Right ventricle myocardium superior (tissue), 1 donor: ENCODE results near the gene SLC4A8. TPM values are rescaled to one million over a fixed set of nuclear protein-coding genes. Genes with fewer than 3 reads are reported as not detected.

Experiments
- ATAC-seq: fragments of 200-7000 bp; cut with Tn5 transposase; one replicate; pipeline ENCODE4 v1.9.1; 2020; ENCODE audit warnings: mild to moderate bottlenecking; ENCODE audit not compliant: poor library complexity
- DNase-seq: peaks from one replicate; pipeline ENCODE4 v3.0.0-alpha.2; 2020
- intact Hi-C: fragments of 100-400 bp; cut with DNase I; formaldehyde crosslinking; loops from one replicate; pipeline ENCODE4 v1.11.2; 2022
- total RNA-seq: library from RNA; stranded (reverse); fragmentation: NEBNext Ultra II Directional; extraction: Animal tissue kit (Norgen Biotek cat#: 25700); gene quantifications from one replicate; pipeline ENCODE4 v1.2.1, GENCODE V29; 2021
- donor health status: DM: no; HTN: yes; CAD: no; lungs with severe emphysema.

Gene SLC4A8
- total RNA-seq, 1 donor from 2014 or later = 0.89 TPM

DNA sequence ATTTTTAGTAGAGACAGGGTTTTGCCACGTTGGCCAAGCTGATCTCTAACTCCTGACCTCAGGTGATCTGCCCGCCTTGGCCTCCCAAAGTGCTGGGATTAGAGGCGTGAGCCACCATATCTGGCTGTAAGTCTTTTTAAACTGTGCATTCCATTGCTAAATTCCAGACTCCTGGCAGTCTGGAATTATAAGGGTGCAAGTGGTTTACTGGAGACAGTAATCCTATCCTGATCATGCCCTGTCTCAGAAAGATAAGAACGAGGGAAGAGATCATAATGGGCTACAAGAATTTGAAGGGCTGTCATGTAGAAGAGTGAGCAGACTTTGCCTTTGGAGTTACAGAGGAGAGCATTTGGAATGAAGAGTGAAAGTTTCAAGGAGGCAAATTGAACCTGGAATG, 6.8 kb upstream of the SLC4A8 start:
- ATAC-seq = no peak
- no peak for DNase-seq
- intact Hi-C loops = no loop called here

DNA sequence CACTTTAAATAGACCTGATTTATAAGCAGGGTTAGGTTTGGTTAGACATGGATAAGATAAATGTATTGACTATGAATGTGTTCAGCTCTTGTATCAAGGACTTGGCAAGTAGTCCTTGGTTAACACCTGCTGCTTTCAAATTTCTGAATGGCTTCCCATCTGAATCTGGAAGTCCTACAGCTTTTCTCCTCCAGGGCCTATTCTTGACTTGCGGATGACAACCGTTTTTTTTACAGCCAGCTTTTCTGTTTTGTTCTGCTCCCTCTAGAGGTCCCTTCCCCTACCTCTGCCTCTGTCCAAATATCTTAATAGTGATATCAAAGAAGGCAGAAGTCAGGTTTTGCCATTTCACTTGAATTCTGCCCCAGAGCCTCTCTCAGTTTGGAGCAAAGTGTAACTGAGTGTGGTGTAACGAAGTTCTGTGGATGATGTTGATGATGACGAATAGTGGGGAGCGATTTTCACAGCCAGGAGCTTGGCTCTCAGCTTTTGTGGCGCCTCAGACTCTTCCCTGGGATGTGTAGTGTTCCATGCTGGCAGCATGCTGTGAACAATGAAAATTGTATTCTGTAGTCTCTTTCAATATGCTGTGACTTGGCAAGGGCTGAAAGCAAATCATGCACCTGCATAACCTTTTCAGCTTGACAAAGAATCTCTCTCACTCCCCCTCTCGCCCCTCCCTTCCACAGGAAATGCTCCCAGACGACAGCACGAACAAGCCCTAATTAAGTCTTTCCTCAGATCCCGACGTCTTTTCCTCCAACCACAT, 5.0 kb upstream of the SLC4A8 start:
- intact Hi-C loops = loop anchor here (5.0 to 10.0 kb wide), 2 partner anchors 113 to 405 kb away; no protein-coding TSS in a partner anchor
- no peak for DNase-seq
- ATAC-seq = no peak

GRCh38 chr12:51421266-51421884, 3.3 kb upstream of the SLC4A8 start:
- intact Hi-C loops = loop anchor here (5.0 to 10.0 kb wide), 2 partner anchors 111 to 403 kb away; no protein-coding TSS in a partner anchor
- ATAC-seq (peak; percentile 46), DNase-seq (no peak)

DNA sequence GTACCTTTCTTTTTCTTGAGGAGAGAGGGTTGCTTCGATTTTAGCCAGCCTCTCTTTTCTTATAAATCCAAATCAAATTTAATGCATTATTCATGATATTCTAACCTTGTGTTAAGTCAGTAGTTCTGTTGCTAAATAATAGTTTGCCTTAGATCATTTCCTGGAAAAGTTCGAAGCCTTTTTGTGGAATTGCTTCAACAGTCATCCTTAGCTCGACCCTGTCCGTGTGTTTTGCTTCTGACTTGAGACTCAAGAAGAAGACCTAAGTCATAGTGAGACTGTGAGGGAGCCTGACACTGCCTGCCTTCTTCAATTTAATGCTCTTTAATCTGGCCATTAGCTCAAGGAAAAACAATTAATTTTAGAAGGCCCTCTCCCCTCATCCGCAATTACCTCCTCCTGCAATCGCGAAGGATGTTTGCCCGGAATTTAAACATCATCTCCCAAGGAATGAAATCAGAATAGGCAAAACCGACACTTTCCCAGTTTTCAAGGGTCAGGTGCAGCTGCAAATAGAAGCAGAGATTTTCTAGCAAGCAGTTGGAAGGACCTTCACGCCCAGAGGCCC, 453 bp upstream of the SLC4A8 start:
- DNase-seq (no peak), ATAC-seq (no peak)
- intact Hi-C loops = loop anchor here (5.0 to 10.0 kb wide), 2 partner anchors 108 to 401 kb away; no protein-coding TSS in a partner anchor

GRCh38 chr12:51428256-51428655, 3.6 kb downstream of the SLC4A8 start:
- no peak for DNase-seq
- no peak for ATAC-seq

GRCh38 chr12:51429700-51430099, 5.1 kb downstream of the SLC4A8 start:
- DNase-seq (no peak), ATAC-seq (no peak)
- intact Hi-C loops = loop anchor here (5.0 to 10.0 kb wide), 2 partner anchors 395 to 443 kb away; no protein-coding TSS in a partner anchor

More at GRCh38 chr12:51428256-51428655, 3.6 kb downstream of the SLC4A8 start:
- intact Hi-C loops = loop anchor here (5.0 to 10.0 kb wide), 2 partner anchors 397 to 444 kb away; no protein-coding TSS in a partner anchor

- intact Hi-C loops = no loop called here
- ATAC-seq (no peak), DNase-seq (no peak)
These were observed 5.7 kb downstream of the SLC4A8 start for GRCh38 chr12:51430196-51430895.

GRCh38 chr12:51432921-51433320, 8.3 kb downstream of the SLC4A8 start:
- intact Hi-C loops = no loop called here
- ATAC-seq (no peak), DNase-seq (no peak)

GRCh38 chr12:51434305-51434704, 9.7 kb downstream of the SLC4A8 start:
- intact Hi-C loops = no loop called here
- no peak for DNase-seq
- no peak for ATAC-seq

GRCh38 chr12:51437431-51437830, 12.8 kb downstream of the SLC4A8 start:
- intact Hi-C loops = no loop called here
- DNase-seq (no peak), ATAC-seq (no peak)

GRCh38 chr12:51439330-51439729, 14.7 kb downstream of the SLC4A8 start:
- ATAC-seq = no peak
- no peak for DNase-seq
- intact Hi-C loops = no loop called here

- ATAC-seq = no peak
- intact Hi-C loops = no loop called here
- DNase-seq = no peak
These were observed 17.0 kb downstream of the SLC4A8 start for GRCh38 chr12:51441583-51441982.

- ATAC-seq (no peak), DNase-seq (no peak)
- intact Hi-C loops = no loop called here
These were observed 17.7 kb downstream of the SLC4A8 start for GRCh38 chr12:51442324-51442723.

DNA sequence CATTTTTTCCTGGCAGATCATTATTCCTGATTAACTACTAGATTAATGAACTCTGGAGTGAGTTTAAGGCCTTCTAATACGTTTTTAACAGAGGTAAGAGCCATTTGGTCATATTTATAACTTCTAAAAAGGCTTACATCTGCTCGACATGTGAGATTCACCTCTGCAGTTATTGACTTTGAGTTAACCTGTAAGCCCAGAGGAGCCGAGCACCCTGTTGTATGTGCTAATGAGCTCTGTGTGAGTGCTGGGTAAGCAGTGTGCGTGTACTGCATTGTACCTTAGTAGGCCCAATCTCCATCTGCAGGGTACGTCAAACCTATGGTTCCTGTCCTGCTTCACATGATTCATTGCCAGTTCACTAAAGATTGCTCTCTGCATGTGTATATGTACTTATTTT, 18.9 kb downstream of the SLC4A8 start:
- intact Hi-C loops = no loop called here
- ATAC-seq (no peak), DNase-seq (no peak)

DNA sequence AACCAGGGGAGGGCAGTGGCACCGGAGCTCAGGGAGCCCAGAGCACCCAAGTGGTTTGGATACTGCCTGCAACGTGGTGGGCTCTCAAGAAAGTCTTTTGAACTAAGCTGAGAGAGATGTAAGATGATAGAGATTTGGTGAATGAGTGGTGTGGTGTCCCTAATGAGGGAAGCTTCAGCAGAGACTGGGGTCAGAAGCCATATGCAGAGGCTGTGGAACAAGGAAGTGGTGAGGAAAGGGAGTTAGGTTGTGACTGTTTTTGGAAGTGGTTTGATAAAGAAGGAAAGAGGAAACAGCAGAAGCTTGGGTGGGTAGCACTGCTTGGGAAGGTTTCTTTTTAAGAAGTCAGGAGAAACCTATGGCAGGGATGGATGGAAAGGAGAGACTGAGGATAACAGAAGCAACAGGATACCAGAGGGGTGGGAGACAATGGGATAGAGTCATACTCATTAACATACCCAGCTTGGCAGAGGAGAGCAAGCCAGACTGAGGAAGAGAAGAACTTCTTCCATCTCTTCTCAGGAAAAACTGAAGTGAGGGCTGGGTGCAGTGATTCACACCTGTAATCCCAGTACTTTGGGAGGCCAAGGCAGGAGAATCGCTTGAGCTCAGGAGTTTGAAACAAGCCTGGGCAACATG, 24.1 kb downstream of the SLC4A8 start:
- intact Hi-C loops = no loop called here
- DNase-seq = no peak
- ATAC-seq = no peak

- intact Hi-C loops = no loop called here
- DNase-seq = no peak
- ATAC-seq = no peak
These were observed 25.1 kb downstream of the SLC4A8 start for GRCh38 chr12:51449580-51450246.

- ATAC-seq = no peak
- DNase-seq = no peak
- intact Hi-C loops = no loop called here
These were observed 25.7 kb downstream of the SLC4A8 start for GRCh38 chr12:51450333-51450732.

DNA sequence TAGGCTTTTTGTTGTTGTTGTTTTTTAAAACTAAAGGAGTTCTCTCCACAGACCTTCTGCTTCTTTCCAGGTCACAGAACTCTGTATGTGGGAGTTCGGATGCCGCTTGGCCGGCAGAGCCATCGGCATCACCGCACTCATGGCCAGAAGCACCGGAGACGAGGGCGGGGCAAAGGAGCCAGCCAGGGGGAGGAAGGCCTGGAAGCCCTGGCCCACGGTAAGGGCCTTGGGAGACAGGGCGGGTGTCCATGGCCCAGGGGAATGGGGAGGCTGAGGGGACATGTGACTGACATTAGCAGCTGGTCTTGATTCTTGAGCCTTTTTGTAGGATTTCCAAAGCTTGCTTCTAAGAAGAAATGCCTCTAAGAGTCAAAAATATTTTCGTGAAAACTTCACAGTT, 26.2 kb downstream of the SLC4A8 start:
- ATAC-seq (no peak), DNase-seq (no peak)
- intact Hi-C loops = no loop called here
